Right lung (tissue), 10 donors: ENCODE data around the gene ACADL. TPM values are rescaled to one million over a fixed set of nuclear protein-coding genes. Genes with fewer than 3 reads are reported as not detected.

Experiments
- DNase-seq, 2 donors: peaks; one replicate each; pipeline ENCODE4 v3.0.0-alpha.2; 2013
- long read RNA-seq, 8 donors: transcript quantifications; one replicate each; lab custom pipeline, GENCODE V29; 2026
- polyA plus RNA-seq, 5 donors: library from polyadenylated mRNA; unstranded; fragments of 120-200 nt; gene quantifications; one replicate each; pipeline versions ENCODE4 v1.2.1 to v1.2.3, GENCODE V29; 2013; ENCODE audit warnings: inconsistent platforms in 1 of 5, low replicate concordance in 1 of 5; ENCODE audit not compliant: insufficient read length in 5 of 5, insufficient read depth in 1 of 5

Gene ACADL
- 10 to 100 TPM; 11.0 to 25.7 (median 18.1) TPM for polyA plus RNA-seq
- long read RNA-seq, donor 1, partial matches to known transcripts, result 0 of 4 reads
- long read RNA-seq, donor 1, other reads (novel, unspliced or antisense), result 0 of 4 reads
- long read RNA-seq, donor 2, partial matches to known transcripts, result 0 of 2 reads
- long read RNA-seq, donor 2, other reads (novel, unspliced or antisense), result 0 of 2 reads
- long read RNA-seq, donor 3, partial matches to known transcripts, result 0 of 3 reads
- long read RNA-seq, donor 3, other reads (novel, unspliced or antisense), result 0 of 3 reads
- long read RNA-seq, donor 4, partial matches to known transcripts, result 0 of 1 reads
- long read RNA-seq, donor 4, other reads (novel, unspliced or antisense), result 0 of 1 reads
- long read RNA-seq, donor 5, partial matches to known transcripts, result 0 of 2 reads
- long read RNA-seq, donor 5, other reads (novel, unspliced or antisense), result 0 of 2 reads
- long read RNA-seq, donor 6, partial matches to known transcripts, result 5 of 7 reads
- long read RNA-seq, donor 6, other reads (novel, unspliced or antisense), result 0 of 7 reads
- long read RNA-seq, donor 7, partial matches to known transcripts, result 0 of 2 reads
- long read RNA-seq, donor 7, other reads (novel, unspliced or antisense), result 0 of 2 reads
- long read RNA-seq, donor 8, partial matches to known transcripts, result 0 of 2 reads
- long read RNA-seq, donor 8, other reads (novel, unspliced or antisense), result 0 of 2 reads

- DNase-seq, result peak; percentile 50 to 58
Measured at GRCh38 chr2:210224941-210225672, at the start of gene ACADL. TSS of gene ACADL (minus strand) at chr2:210225447. CDS start at chr2:210225263, 184 bp downstream.

- DNase-seq, result no peak
Measured at GRCh38 chr2:210271300-210271699, 46.1 kb upstream of the ACADL start.

- no peak for DNase-seq
Measured at GRCh38 chr2:210269148-210269547, 43.9 kb upstream of the ACADL start.

GRCh38 chr2:210268281-210268680 is 43.0 kb upstream of the ACADL start:
- DNase-seq, result no peak

- DNase-seq, result no peak
Measured at GRCh38 chr2:210267698-210268097, 42.5 kb upstream of the ACADL start.

- no peak for DNase-seq
Measured at GRCh38 chr2:210264282-210264681, 39.0 kb upstream of the ACADL start.

- no peak for DNase-seq
Measured at GRCh38 chr2:210263841-210264240, 38.6 kb upstream of the ACADL start.

- DNase-seq, result no peak
Measured at GRCh38 chr2:210262036-210262435, 36.8 kb upstream of the ACADL start.

- DNase-seq, result no peak
Measured at GRCh38 chr2:210259687-210260086, 34.4 kb upstream of the ACADL start.

GRCh38 chr2:210252699-210253606 is 27.7 kb upstream of the ACADL start:
- peak; percentile 13 to 23 for DNase-seq

GRCh38 chr2:210250622-210251021 is 25.4 kb upstream of the ACADL start:
- no peak for DNase-seq

- DNase-seq, result no peak
Measured at GRCh38 chr2:210233487-210233886, 8.2 kb upstream of the ACADL start.

- no peak for DNase-seq
Measured at GRCh38 chr2:210230984-210231383, 5.7 kb upstream of the ACADL start.

GRCh38 chr2:210230518-210230917 is 5.3 kb upstream of the ACADL start:
- no peak for DNase-seq

GRCh38 chr2:210228586-210228985 is 3.3 kb upstream of the ACADL start:
- DNase-seq, result no peak

- no peak for DNase-seq
Measured at GRCh38 chr2:210227290-210228088, 2.2 kb upstream of the ACADL start.

GRCh38 chr2:210226223-210226622 is 976 bp upstream of the ACADL start:
- DNase-seq, result no peak

- no peak for DNase-seq
Measured at GRCh38 chr2:210224591-210224940, 681 bp downstream of the ACADL start.

- no peak for DNase-seq
Measured at GRCh38 chr2:210215120-210215519, 10.1 kb downstream of the ACADL start.

GRCh38 chr2:210210185-210210584 is 15.1 kb downstream of the ACADL start:
- no peak for DNase-seq
